OCI-LY1 (cell line): ENCODE data around the gene CALU.

Experiments
- EZH2 ChIP-seq: fragments of 200-600 bp; sonication (generic), shearing (Covaris generic); IDR thresholded peaks from 2 replicates; pipeline ENCODE4 v1.8.0; 2017; ENCODE audit warnings: borderline replicate concordance, mixed run types, mild to moderate bottlenecking, antibody characterized with exemption, low read length, moderate library complexity, mixed read lengths
- TF ChIP-seq, protein P1 (sequence below): fragments of 200-600 bp; sonication (generic), shearing (Covaris generic); IDR thresholded peaks from 2 replicates; pipeline ENCODE4 v1.5.1; 2017; ENCODE audit warnings: mild to moderate bottlenecking, antibody characterized with exemption, low read length, moderate library complexity, mixed read lengths

GRCh38 chr7:128812514-128813168 lies 73.5 kb downstream of the CALU start:
- TF ChIP-seq, protein P1, sequence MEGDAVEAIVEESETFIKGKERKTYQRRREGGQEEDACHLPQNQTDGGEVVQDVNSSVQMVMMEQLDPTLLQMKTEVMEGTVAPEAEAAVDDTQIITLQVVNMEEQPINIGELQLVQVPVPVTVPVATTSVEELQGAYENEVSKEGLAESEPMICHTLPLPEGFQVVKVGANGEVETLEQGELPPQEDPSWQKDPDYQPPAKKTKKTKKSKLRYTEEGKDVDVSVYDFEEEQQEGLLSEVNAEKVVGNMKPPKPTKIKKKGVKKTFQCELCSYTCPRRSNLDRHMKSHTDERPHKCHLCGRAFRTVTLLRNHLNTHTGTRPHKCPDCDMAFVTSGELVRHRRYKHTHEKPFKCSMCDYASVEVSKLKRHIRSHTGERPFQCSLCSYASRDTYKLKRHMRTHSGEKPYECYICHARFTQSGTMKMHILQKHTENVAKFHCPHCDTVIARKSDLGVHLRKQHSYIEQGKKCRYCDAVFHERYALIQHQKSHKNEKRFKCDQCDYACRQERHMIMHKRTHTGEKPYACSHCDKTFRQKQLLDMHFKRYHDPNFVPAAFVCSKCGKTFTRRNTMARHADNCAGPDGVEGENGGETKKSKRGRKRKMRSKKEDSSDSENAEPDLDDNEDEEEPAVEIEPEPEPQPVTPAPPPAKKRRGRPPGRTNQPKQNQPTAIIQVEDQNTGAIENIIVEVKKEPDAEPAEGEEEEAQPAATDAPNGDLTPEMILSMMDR, result no peak
- TF ChIP-seq EZH2, result no peak
